Measurements from ENCODE around the gene SPESP1. TPM values are rescaled to one million over a fixed set of nuclear protein-coding genes. Genes with fewer than 3 reads are reported as not detected.

The SPESP1 gene
- total and polyA plus RNA-seq, 2 of the 8 experiments (the other 6 are each of a cell fraction or from before 2014, with no cell fraction given) = not detected

- Histone ChIP-seq H3K36me3 (ENCODE audit: control insufficient read depth in 2 of 4, insufficient read depth in 4 of 4, low read length in 3 of 4) (no peaks in the 10 kb centered on the region), H3K79me2 (ENCODE audit: control insufficient read depth in 1 of 2, insufficient read depth in 2 of 2, low read length in 2 of 2) (no peaks in the 10 kb centered on the region), H4K91ac (replicated peaks; ENCODE audit: insufficient read length, low read length) (no peak overlapping the region), H3K4me3 (ENCODE audit: extremely low read depth in 1 of 4, insufficient read depth in 2 of 4, low read depth in 3 of 4, low read length in 4 of 4) (no peak overlapping the region), H2BK15ac (ENCODE audit: low read length) (no peak overlapping the region), H2BK120ac (replicated peaks; ENCODE audit: low read depth, low read length) (no peak overlapping the region), H3K14ac (ENCODE audit: insufficient read length) (no peak overlapping the region), H3K27me3 (replicated peaks in 1 of 4; ENCODE audit: control insufficient read depth in 3 of 4, extremely low read depth in 1 of 4, insufficient read depth in 3 of 4, low read length in 3 of 4) (no peaks in the 10 kb centered on the region), H2BK20ac (ENCODE audit: low read length) (no peak overlapping the region), H2BK5ac (ENCODE audit: low read depth, low read length) (no peak overlapping the region), H3K4me2 (ENCODE audit: insufficient read depth in 1 of 2, low read depth in 2 of 2, low read length in 2 of 2) (no peak overlapping the region), H4K20me1 (replicated peaks in 1 of 2; ENCODE audit: control insufficient read depth in 1 of 2, insufficient read depth in 2 of 2, low read length in 2 of 2) (no peaks in the 10 kb centered on the region), H4K5ac (ENCODE audit: insufficient read length, low read depth, low read length) (no peak overlapping the region), H3K23me2 (ENCODE audit: low read depth, low read length) (no peaks in the 10 kb centered on the region), H3K18ac (ENCODE audit: extremely low read depth, low read length) (no peak overlapping the region), H2AFZ (ENCODE audit: low read length) (no peak overlapping the region), H3K56ac (replicated peaks; ENCODE audit: insufficient read length, low read depth, low read length) (no peak overlapping the region), H3K79me1 (ENCODE audit: low read depth, low read length) (no peaks in the 10 kb centered on the region), H3K4me1 (replicated peaks in 1 of 4; ENCODE audit: control insufficient read depth in 3 of 4, insufficient read depth in 4 of 4, low read length in 3 of 4) (no peaks in the 10 kb centered on the region), H3K23ac (ENCODE audit: insufficient read length) (no peak overlapping the region), H2BK12ac (ENCODE audit: low read depth, low read length) (no peak overlapping the region), H3K9ac (replicated peaks in 1 of 4; ENCODE audit: extremely low read depth in 1 of 4, low read depth in 3 of 4, low read length in 3 of 4) (no peak overlapping the region), H3K27ac (ENCODE audit: low read depth, low read length) (no peak overlapping the region), H2AK5ac (ENCODE audit: low read depth, low read length) (no peak overlapping the region), H4K8ac (ENCODE audit: extremely low read depth, insufficient read depth, low read length) (no peak overlapping the region), H3K9me3 (ENCODE audit: insufficient read depth in 2 of 2, low read depth in 1 of 2, low read length in 1 of 2) (0 out of 4 replicates have a peak, but pooled peaks cover 0 to 3% of the 10 kb centered on the region in 2 experiments), H3K4ac (replicated peaks; ENCODE audit: insufficient read length, low read depth, low read length) (no peak overlapping the region)
- FAIRE-seq (no peak), DNase-seq (ENCODE audit: low read depth in 1 of 2, low spot score in 2 of 2) (no peak)
- no peak for TF ChIP-seq SP1 (IDR thresholded peaks at IDR 0.05; ENCODE audit: low read depth, low read length)
- TF ChIP-seq KDM5A (IDR thresholded peaks at IDR 0.05; ENCODE audit: low read length) = no peak
- TF ChIP-seq TCF12 (IDR thresholded peaks at IDR 0.05; ENCODE audit: low read depth, low read length) = no peak
- no peak for TF ChIP-seq MAFK (IDR thresholded peaks at IDR 0.05; ENCODE audit: low read depth, low read length)
- no peak for TF ChIP-seq RXRA (IDR thresholded peaks at IDR 0.05; ENCODE audit: insufficient read depth, low read depth, low read length)
- ChIA-PET CTCF (ENCODE audit: partially characterized antibody) (interaction anchor here (1.3 kb wide), 1 partner anchor 174 kb away, joined by 3 read pairs; no protein-coding TSS in a partner anchor), POLR2A (ENCODE audit: partially characterized antibody) (no interaction called here)
- 93% methylated on average over 3 of the region's 3 CpGs; no CpG with 5 or more reads in 1 of the 2 experiments for WGBS, 2 experiments (ENCODE audit: extremely low coverage in 1 of 2, insufficient coverage in 1 of 2, insufficient read length in 1 of 2, insufficient replicate concordance in 2 of 2, low coverage in 1 of 2, low lambda C conversion rate in 2 of 2, missing lambda C conversion rate in 1 of 2)
Observed at GRCh38 chr15:68957696-68958095, 27.4 kb downstream of the SPESP1 start.
